22Rv1 (cell line): Measurements from ENCODE around the gene PHB1.

Experiments used
- H3K27ac ChIP-seq: fragments of 450-650 bp; 2 replicates; pipeline ENCODE4 v1.5.1; 2017
- CTCF ChIP-seq: fragments of 450-650 bp; IDR thresholded peaks from 2 replicates; pipeline ENCODE4 v1.5.1; 2017; ENCODE audit warnings: mild to moderate bottlenecking
- ZFX ChIP-seq: fragments of 450-650 bp; IDR thresholded peaks from 2 replicates; pipeline ENCODE4 v1.6.1; 2017; ENCODE audit warnings: antibody characterized with exemption, borderline replicate concordance

Gene PHB1

GRCh38 chr17:49414622-49415350 lies at the start of gene PHB1:
Gene PHB1 (minus strand): TSS chr17:49414882. CDS start chr17:49413264, 1,618 bp downstream.
- TF ChIP-seq ZFX (no peak), CTCF (no peak)
- peak within 1 kb of the TSS; percentile 52 for H3K27ac ChIP-seq

GRCh38 chr17:49464049-49464448 lies 49.4 kb upstream of the PHB1 start:
- TF ChIP-seq CTCF (no peak), ZFX (no peak)
- H3K27ac ChIP-seq = no peak overlapping the region

- H3K27ac ChIP-seq = no peak overlapping the region
- TF ChIP-seq CTCF (no peak), ZFX (no peak)
These were observed 46.9 kb upstream of the PHB1 start for GRCh38 chr17:49461580-49461979.

GRCh38 chr17:49460401-49460800 lies 45.7 kb upstream of the PHB1 start:
- TF ChIP-seq CTCF (no peak), ZFX (no peak)

GRCh38 chr17:49459401-49459984 lies 44.8 kb upstream of the PHB1 start:
- TF ChIP-seq CTCF (no peak), ZFX (no peak)
- no peak overlapping the region for H3K27ac ChIP-seq

More at GRCh38 chr17:49460401-49460800, 45.7 kb upstream of the PHB1 start:
- no peak overlapping the region for H3K27ac ChIP-seq

GRCh38 chr17:49457564-49458535 lies 43.2 kb upstream of the PHB1 start:
- TF ChIP-seq CTCF (no peak), ZFX (no peak)
- no peak overlapping the region for H3K27ac ChIP-seq
